ENCODE results near the gene TSPAN9.

DNA sequence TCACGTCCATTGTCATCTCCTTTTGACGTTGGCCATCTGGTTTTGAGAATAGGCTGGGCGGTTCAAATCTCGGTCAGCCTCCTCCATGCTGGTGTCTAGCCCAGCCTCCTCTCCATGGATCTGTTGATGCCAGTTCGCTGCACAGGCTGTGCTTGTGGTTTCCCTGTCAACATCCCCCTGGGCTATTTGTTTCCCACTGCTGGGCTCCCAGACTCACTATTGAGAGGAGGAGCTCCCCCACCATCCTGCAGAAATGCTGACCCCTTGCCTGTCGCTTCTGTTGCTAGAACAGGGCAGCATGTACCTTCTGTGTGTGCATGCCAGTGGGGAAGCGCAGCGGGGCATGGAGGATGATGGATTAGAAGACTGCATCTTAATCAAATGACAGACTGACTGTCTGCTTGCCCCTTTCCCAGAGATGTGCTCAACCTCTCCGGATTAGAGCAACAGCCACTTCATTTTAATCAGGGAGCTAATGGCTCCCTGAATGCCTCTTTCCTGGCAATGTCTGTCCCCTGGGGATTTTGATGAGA lies 170.5 kb downstream of the TSPAN9 start:
- TF ChIP-seq, protein P1, sequence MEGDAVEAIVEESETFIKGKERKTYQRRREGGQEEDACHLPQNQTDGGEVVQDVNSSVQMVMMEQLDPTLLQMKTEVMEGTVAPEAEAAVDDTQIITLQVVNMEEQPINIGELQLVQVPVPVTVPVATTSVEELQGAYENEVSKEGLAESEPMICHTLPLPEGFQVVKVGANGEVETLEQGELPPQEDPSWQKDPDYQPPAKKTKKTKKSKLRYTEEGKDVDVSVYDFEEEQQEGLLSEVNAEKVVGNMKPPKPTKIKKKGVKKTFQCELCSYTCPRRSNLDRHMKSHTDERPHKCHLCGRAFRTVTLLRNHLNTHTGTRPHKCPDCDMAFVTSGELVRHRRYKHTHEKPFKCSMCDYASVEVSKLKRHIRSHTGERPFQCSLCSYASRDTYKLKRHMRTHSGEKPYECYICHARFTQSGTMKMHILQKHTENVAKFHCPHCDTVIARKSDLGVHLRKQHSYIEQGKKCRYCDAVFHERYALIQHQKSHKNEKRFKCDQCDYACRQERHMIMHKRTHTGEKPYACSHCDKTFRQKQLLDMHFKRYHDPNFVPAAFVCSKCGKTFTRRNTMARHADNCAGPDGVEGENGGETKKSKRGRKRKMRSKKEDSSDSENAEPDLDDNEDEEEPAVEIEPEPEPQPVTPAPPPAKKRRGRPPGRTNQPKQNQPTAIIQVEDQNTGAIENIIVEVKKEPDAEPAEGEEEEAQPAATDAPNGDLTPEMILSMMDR (conservative IDR thresholded peaks at IDR 0.05; ENCODE audit: low read depth, low read length): no peak
- TF ChIP-seq EZH2 (IDR thresholded peaks at IDR 0.05; ENCODE audit: borderline replicate concordance, low read depth, low read length, poor library complexity, severe bottlenecking): no peak
